ENCODE results near the gene GET3.
"Not testable (repeated sequence)": the region's sequence is repeated elsewhere in the genome, so short reads cannot be mapped to it uniquely, and the experiment has no call there.

The GET3 gene

GRCh38 chr19:12720851-12721655 lies 16.2 kb upstream of the GET3 start:
- Histone ChIP-seq H3K4me3 (ENCODE audit: low read depth, low read length) (peak overlapping the region; percentile 84), H3K9ac (ENCODE audit: low read depth, low read length) (peak overlapping the region; percentile 50), H3K27me3 (ENCODE audit: control insufficient read depth, insufficient read depth, low read length) (no peaks in the 10 kb centered on the region), H3K36me3 (ENCODE audit: control insufficient read depth, insufficient read depth, low read length) (peaks cover 10% of the 10 kb centered on the region), H3K9me3 (ENCODE audit: control insufficient read depth, insufficient read depth, low read length) (no peaks in the 10 kb centered on the region), H3K4me1 (ENCODE audit: control insufficient read depth, insufficient read depth, low read length) (no peaks in the 10 kb centered on the region)

- peak overlapping the region; percentile 50 for H3K9ac ChIP-seq (ENCODE audit: low read depth, low read length)
- H3K4me3 ChIP-seq (ENCODE audit: low read depth, low read length), result peak overlapping the region; percentile 84
- peaks cover 9% of the 10 kb centered on the region for H3K36me3 ChIP-seq (ENCODE audit: control insufficient read depth, insufficient read depth, low read length)
- H3K4me1 ChIP-seq (ENCODE audit: control insufficient read depth, insufficient read depth, low read length), result peaks cover 5% of the 10 kb centered on the region
- no peaks in the 10 kb centered on the region for H3K9me3 ChIP-seq (ENCODE audit: control insufficient read depth, insufficient read depth, low read length)
- no peaks in the 10 kb centered on the region for H3K27me3 ChIP-seq (ENCODE audit: control insufficient read depth, insufficient read depth, low read length)
Observed at GRCh38 chr19:12721656-12722565, 15.4 kb upstream of the GET3 start.

- H3K4me3 ChIP-seq (ENCODE audit: low read depth, low read length), result peak overlapping the region; percentile 84
- H3K9ac ChIP-seq (ENCODE audit: low read depth, low read length), result peak overlapping the region; percentile 66
- H3K27me3 ChIP-seq (ENCODE audit: control insufficient read depth, insufficient read depth, low read length), result no peaks in the 10 kb centered on the region
- peaks cover 5% of the 10 kb centered on the region for H3K4me1 ChIP-seq (ENCODE audit: control insufficient read depth, insufficient read depth, low read length)
- H3K9me3 ChIP-seq (ENCODE audit: control insufficient read depth, insufficient read depth, low read length), result no peaks in the 10 kb centered on the region
- H3K36me3 ChIP-seq (ENCODE audit: control insufficient read depth, insufficient read depth, low read length), result peaks cover 9% of the 10 kb centered on the region
Observed at GRCh38 chr19:12722566-12723380, 14.5 kb upstream of the GET3 start.

- Histone ChIP-seq H3K9ac (ENCODE audit: low read depth, low read length) (peak overlapping the region; percentile 66), H3K4me3 (ENCODE audit: low read depth, low read length) (peak overlapping the region; percentile 84), H3K4me1 (ENCODE audit: control insufficient read depth, insufficient read depth, low read length) (peaks cover 5% of the 10 kb centered on the region), H3K9me3 (ENCODE audit: control insufficient read depth, insufficient read depth, low read length) (no peaks in the 10 kb centered on the region), H3K36me3 (ENCODE audit: control insufficient read depth, insufficient read depth, low read length) (peaks cover 8% of the 10 kb centered on the region), H3K27me3 (ENCODE audit: control insufficient read depth, insufficient read depth, low read length) (no peaks in the 10 kb centered on the region)
Observed at GRCh38 chr19:12723381-12723640, 14.0 kb upstream of the GET3 start.

GRCh38 chr19:12723641-12724426 lies 13.5 kb upstream of the GET3 start, which contains the start of gene TNPO2:
TNPO2 (minus strand) TSS chr19:12723932; CDS start chr19:12720977, 2,955 bp downstream.
- Histone ChIP-seq H3K27me3 (ENCODE audit: control insufficient read depth, insufficient read depth, low read length) (no peaks in the 10 kb centered on the region), H3K9me3 (ENCODE audit: control insufficient read depth, insufficient read depth, low read length) (no peaks in the 10 kb centered on the region), H3K9ac (ENCODE audit: low read depth, low read length) (peak within 1 kb of the TSS; percentile 66), H3K4me1 (ENCODE audit: control insufficient read depth, insufficient read depth, low read length) (peaks cover 5% of the 10 kb centered on the region), H3K36me3 (ENCODE audit: control insufficient read depth, insufficient read depth, low read length) (peaks cover 4% of the 10 kb centered on the region), H3K4me3 (ENCODE audit: low read depth, low read length) (peak within 1 kb of the TSS; percentile 84)

GRCh38 chr19:12725612-12726011 lies 11.7 kb upstream of the GET3 start:
- not testable (repeated sequence) for H3K27me3 ChIP-seq (ENCODE audit: control insufficient read depth, insufficient read depth, low read length); H3K9ac ChIP-seq (ENCODE audit: low read depth, low read length); H3K4me3 ChIP-seq (ENCODE audit: low read depth, low read length); H3K4me1 ChIP-seq (ENCODE audit: control insufficient read depth, insufficient read depth, low read length); H3K9me3 ChIP-seq (ENCODE audit: control insufficient read depth, insufficient read depth, low read length); H3K36me3 ChIP-seq (ENCODE audit: control insufficient read depth, insufficient read depth, low read length)

GRCh38 chr19:12726988-12727316 lies 10.3 kb upstream of the GET3 start:
- peaks cover 5% of the 10 kb centered on the region for H3K4me1 ChIP-seq (ENCODE audit: control insufficient read depth, insufficient read depth, low read length)

GRCh38 chr19:12727745-12728433 lies 9.4 kb upstream of the GET3 start:
- no peaks in the 10 kb centered on the region for H3K27me3 ChIP-seq (ENCODE audit: control insufficient read depth, insufficient read depth, low read length)
- H3K9ac ChIP-seq (ENCODE audit: low read depth, low read length), result no peak overlapping the region
- H3K4me1 ChIP-seq (ENCODE audit: control insufficient read depth, insufficient read depth, low read length), result peaks cover 5% of the 10 kb centered on the region
- H3K9me3 ChIP-seq (ENCODE audit: control insufficient read depth, insufficient read depth, low read length), result no peaks in the 10 kb centered on the region
- no peak overlapping the region for H3K4me3 ChIP-seq (ENCODE audit: low read depth, low read length)
- H3K36me3 ChIP-seq (ENCODE audit: control insufficient read depth, insufficient read depth, low read length), result peaks cover 18% of the 10 kb centered on the region

More at GRCh38 chr19:12726988-12727316, 10.3 kb upstream of the GET3 start:
- Histone ChIP-seq H3K36me3 (ENCODE audit: control insufficient read depth, insufficient read depth, low read length) (peaks cover 18% of the 10 kb centered on the region), H3K4me3 (ENCODE audit: low read depth, low read length) (no peak overlapping the region), H3K9ac (ENCODE audit: low read depth, low read length) (no peak overlapping the region), H3K27me3 (ENCODE audit: control insufficient read depth, insufficient read depth, low read length) (no peaks in the 10 kb centered on the region), H3K9me3 (ENCODE audit: control insufficient read depth, insufficient read depth, low read length) (no peaks in the 10 kb centered on the region)

GRCh38 chr19:12730064-12730463 lies 7.2 kb upstream of the GET3 start:
- Histone ChIP-seq H3K4me1 (ENCODE audit: control insufficient read depth, insufficient read depth, low read length) (peaks cover 5% of the 10 kb centered on the region), H3K36me3 (ENCODE audit: control insufficient read depth, insufficient read depth, low read length) (peaks cover 18% of the 10 kb centered on the region)

GRCh38 chr19:12731337-12731736 lies 6.0 kb upstream of the GET3 start:
- no peaks in the 10 kb centered on the region for H3K9me3 ChIP-seq (ENCODE audit: control insufficient read depth, insufficient read depth, low read length)
- no peak overlapping the region for H3K9ac ChIP-seq (ENCODE audit: low read depth, low read length)
- H3K36me3 ChIP-seq (ENCODE audit: control insufficient read depth, insufficient read depth, low read length), result peaks cover 18% of the 10 kb centered on the region
- peaks cover 5% of the 10 kb centered on the region for H3K4me1 ChIP-seq (ENCODE audit: control insufficient read depth, insufficient read depth, low read length)
- no peak overlapping the region for H3K4me3 ChIP-seq (ENCODE audit: low read depth, low read length)
- no peaks in the 10 kb centered on the region for H3K27me3 ChIP-seq (ENCODE audit: control insufficient read depth, insufficient read depth, low read length)

More at GRCh38 chr19:12730064-12730463, 7.2 kb upstream of the GET3 start:
- Histone ChIP-seq H3K9me3 (ENCODE audit: control insufficient read depth, insufficient read depth, low read length) (no peaks in the 10 kb centered on the region), H3K27me3 (ENCODE audit: control insufficient read depth, insufficient read depth, low read length) (no peaks in the 10 kb centered on the region), H3K9ac (ENCODE audit: low read depth, low read length) (no peak overlapping the region), H3K4me3 (ENCODE audit: low read depth, low read length) (no peak overlapping the region)

All from iPS-15b (cell line).